Activated CD4-positive, alpha-beta T cell treated with anti-CD3 and anti-CD28 coated beads, Interleukin-2, amount 10 ng/mL, durations not matched to agents 7 days and 5 days (primary cell): ENCODE measurements around the gene ZNF501. TPM values are rescaled to one million over a fixed set of nuclear protein-coding genes. Genes with fewer than 3 reads are reported as not detected.
A peak's percentile ranks its signal among the peaks of the same experiment; 100 is the strongest.

ENCODE experiments used
- CTCF ChIA-PET: fragments of 350-600 bp; sonication (Branson Sonifier 250); formaldehyde crosslinking; loops from one replicate; lab custom pipeline; 2021; ENCODE audit warnings: antibody characterized with exemption; lab: Charles Lee
- POLR2A ChIA-PET: fragments of 350-600 bp; sonication (Branson Sonifier 250); formaldehyde crosslinking; loops from one replicate; lab custom pipeline; 2021; ENCODE audit warnings: antibody characterized with exemption; lab: Charles Lee
- DNase-seq: peaks from one replicate; pipeline ENCODE4 v3.0.0-alpha.2; 2020
- H3K27ac Mint-ChIP-seq: one replicate; pipeline ENCODE4 v1.8.0; 2021; ENCODE audit warnings: mild to moderate bottlenecking, moderate library complexity, mixed read lengths
- H3K27me3 Mint-ChIP-seq: one replicate; pipeline ENCODE4 v1.8.0; 2021; ENCODE audit warnings: mixed read lengths
- H3K36me3 Mint-ChIP-seq: one replicate; pipeline ENCODE4 v1.8.0; 2021; ENCODE audit warnings: low read depth, mixed read lengths
- H3K4me1 Mint-ChIP-seq: one replicate; pipeline ENCODE4 v1.8.0; 2021; ENCODE audit warnings: mixed read lengths
- H3K4me3 Mint-ChIP-seq: one replicate; pipeline ENCODE4 v1.8.0; 2021; ENCODE audit warnings: mild to moderate bottlenecking, moderate library complexity, mixed read lengths
- H3K9me3 Mint-ChIP-seq: one replicate; pipeline ENCODE4 v1.8.0; 2021; ENCODE audit warnings: mixed read lengths
- total RNA-seq, 2 experiments: library from RNA; stranded (reverse); gene quantifications; one replicate each; pipeline ENCODE4 v1.2.3, GENCODE V29; 2021

Gene ZNF501
- 1 to 10 TPM; 1.5 to 3.6 TPM for total RNA-seq

DNA sequence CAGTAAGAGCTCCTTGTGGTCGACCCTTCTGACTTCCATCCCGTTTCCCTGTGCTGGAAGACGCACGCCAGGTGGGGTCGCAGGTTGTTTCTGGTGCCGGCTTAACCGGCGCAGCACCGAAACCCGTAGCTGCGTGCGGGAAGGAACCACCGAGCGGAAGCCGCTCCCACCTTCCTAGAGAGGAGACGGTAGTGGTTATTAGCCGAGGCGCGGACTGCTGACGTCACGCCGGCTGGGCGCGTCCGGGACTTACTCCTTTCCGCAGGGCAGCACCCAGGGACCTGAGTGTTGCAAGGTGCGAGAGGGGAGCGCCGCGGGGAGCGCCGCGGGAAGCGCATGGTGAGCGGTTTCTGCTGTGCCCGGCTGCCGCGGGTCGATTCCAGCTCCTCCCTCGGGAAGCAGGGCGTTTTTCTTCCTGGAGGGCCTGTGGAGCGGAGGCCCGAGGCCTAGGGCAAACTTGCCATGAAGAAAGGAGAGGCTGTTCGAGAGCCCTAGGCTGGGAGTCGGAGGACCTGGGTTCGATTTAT is at the start of gene ZNF501:
Gene ZNF501, plus strand, starts transcription at position 252 of the 527 bp plus-strand sequence. CDS start 4,787 bp downstream, outside the sequence.
- Mint-ChIP-seq H3K27me3 (no peaks in the 10 kb centered on the region), H3K27ac (peak within 1 kb of the TSS; percentile 90), H3K4me3 (peak within 1 kb of the TSS; percentile 89), H3K36me3 (peaks cover 56% of the 10 kb centered on the region), H3K9me3 (peaks cover 72% of the 10 kb centered on the region), H3K4me1 (peaks cover 14% of the 10 kb centered on the region)
- peak; percentile 86 for DNase-seq
- ChIA-PET CTCF (interaction anchor here (0.7 to 1.1 kb wide), 3 partner anchors 18 to 101 kb away, joined by 3 to 4 read pairs (median 3); partner anchors contain the start of genes KIAA1143 and KIF15), POLR2A (interaction anchor here (1.1 kb wide), 1 partner anchor 285 kb away, joined by 3 read pairs; no protein-coding TSS in a partner anchor)

- peaks cover 22% of the 10 kb centered on the region for H3K36me3 Mint-ChIP-seq
- peaks cover 34% of the 10 kb centered on the region for H3K9me3 Mint-ChIP-seq
- H3K4me3 Mint-ChIP-seq, result no peak overlapping the region
- no peak overlapping the region for H3K27ac Mint-ChIP-seq
- H3K4me1 Mint-ChIP-seq, result peaks cover 9% of the 10 kb centered on the region
- DNase-seq, result no peak
- POLR2A ChIA-PET, result no interaction called here
- H3K27me3 Mint-ChIP-seq, result peaks cover 2% of the 10 kb centered on the region
- CTCF ChIA-PET, result no interaction called here
Observed at GRCh38 chr3:44680921-44681455, 48.4 kb upstream of the ZNF501 start.

- CTCF ChIA-PET, result no interaction called here
- Mint-ChIP-seq H3K36me3 (peaks cover 28% of the 10 kb centered on the region), H3K27me3 (peaks cover 2% of the 10 kb centered on the region), H3K9me3 (peaks cover 43% of the 10 kb centered on the region), H3K4me1 (peaks cover 9% of the 10 kb centered on the region), H3K4me3 (no peak overlapping the region), H3K27ac (no peak overlapping the region)
- DNase-seq, result no peak
- POLR2A ChIA-PET, result no interaction called here
Observed at GRCh38 chr3:44682182-44682896, 47.1 kb upstream of the ZNF501 start.

GRCh38 chr3:44685128-44685800 is 44.2 kb upstream of the ZNF501 start:
- CTCF ChIA-PET, result no interaction called here
- POLR2A ChIA-PET, result no interaction called here

DNA sequence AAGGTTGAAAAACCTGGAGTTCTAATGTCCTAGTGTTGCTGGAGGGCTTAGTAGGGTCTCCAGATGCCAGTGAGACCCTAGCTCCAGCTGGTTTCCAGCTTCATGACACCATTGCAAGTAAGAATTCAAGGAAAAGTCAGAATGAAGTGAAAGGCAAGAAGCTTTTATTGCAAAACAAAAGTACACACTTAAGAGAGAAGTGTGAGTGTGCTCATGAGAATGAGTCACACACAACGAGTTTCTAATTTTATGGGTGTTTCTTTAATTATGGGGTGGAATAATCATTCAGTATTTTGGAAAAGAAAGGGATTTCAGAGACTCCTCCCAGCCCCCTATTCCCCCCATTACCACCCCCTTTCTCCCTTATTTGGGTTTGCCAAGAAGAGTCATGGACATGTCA is 41.5 kb upstream of the ZNF501 start:
- H3K9me3 Mint-ChIP-seq, result peaks cover 46% of the 10 kb centered on the region
- peaks cover 17% of the 10 kb centered on the region for H3K27me3 Mint-ChIP-seq
- POLR2A ChIA-PET, result no interaction called here

More at GRCh38 chr3:44685128-44685800, 44.2 kb upstream of the ZNF501 start:
- Mint-ChIP-seq H3K27me3 (peaks cover 4% of the 10 kb centered on the region), H3K4me1 (peaks cover 9% of the 10 kb centered on the region), H3K4me3 (peak overlapping the region; percentile 77), H3K27ac (peak overlapping the region; percentile 42), H3K36me3 (peaks cover 28% of the 10 kb centered on the region), H3K9me3 (peaks cover 52% of the 10 kb centered on the region)
- DNase-seq, result peak; percentile 53

DNA sequence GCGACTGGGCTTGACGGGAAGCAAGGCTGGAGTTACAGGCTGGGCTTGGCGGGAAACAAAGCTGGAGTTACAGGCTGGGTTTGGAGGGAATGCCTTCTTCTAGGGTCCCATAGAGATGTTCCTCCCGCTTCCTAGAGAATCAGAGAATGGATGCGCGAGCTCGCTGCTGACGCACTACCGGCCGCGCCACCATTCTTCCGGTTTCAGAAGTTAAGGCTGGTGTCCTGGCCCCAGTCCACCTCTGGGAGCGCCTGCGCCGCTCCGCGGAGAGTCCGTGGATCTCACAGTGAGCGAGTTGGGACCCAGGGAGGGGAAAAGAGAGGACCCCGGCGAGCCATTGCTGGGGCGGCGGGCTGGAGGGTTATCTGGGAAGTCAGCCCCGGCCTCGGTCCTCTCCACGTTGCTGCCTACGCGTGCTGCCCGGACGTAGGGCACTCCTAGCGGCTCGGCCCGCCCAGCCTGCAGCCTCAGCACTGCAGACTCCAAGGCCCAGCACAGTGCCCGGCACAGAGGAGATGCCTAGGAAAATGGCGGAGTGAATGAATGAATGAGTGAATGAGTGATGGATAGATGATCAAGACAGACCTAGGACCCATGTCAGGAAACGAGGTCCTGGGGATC is 16.9 kb upstream of the ZNF501 start, which contains the start of gene ZNF502:
Gene ZNF502, plus strand, starts transcription at position 206 of the 621 bp plus-strand sequence. CDS start 7,602 bp downstream, outside the sequence.
- Mint-ChIP-seq H3K9me3 (peaks cover 54% of the 10 kb centered on the region), H3K27ac (peak within 1 kb of the TSS; percentile 84), H3K27me3 (no peaks in the 10 kb centered on the region), H3K4me1 (peaks cover 10% of the 10 kb centered on the region), H3K4me3 (peak within 1 kb of the TSS; percentile 84), H3K36me3 (peaks cover 28% of the 10 kb centered on the region)
- CTCF ChIA-PET, result no interaction called here
- POLR2A ChIA-PET, result interaction anchor here (0.6 kb wide), 1 partner anchor 18 kb away, joined by 3 read pairs; no protein-coding TSS in a partner anchor
- DNase-seq, result peak; percentile 50

More for the DNA sequence above, 41.5 kb upstream of the ZNF501 start:
- Mint-ChIP-seq H3K4me3 (no peak overlapping the region), H3K36me3 (peaks cover 26% of the 10 kb centered on the region), H3K27ac (no peak overlapping the region), H3K4me1 (peaks cover 9% of the 10 kb centered on the region)
- CTCF ChIA-PET, result interaction anchor here (1.1 kb wide), 1 partner anchor 63 kb away, joined by 3 read pairs; the partner anchor contains the start of gene ZNF197
- no peak for DNase-seq

GRCh38 chr3:44721231-44722102 is 8.0 kb upstream of the ZNF501 start:
- ChIA-PET POLR2A (no interaction called here), CTCF (interaction anchor here (1.6 kb wide), 1 partner anchor 40 kb away, joined by 3 read pairs; the partner anchor contains the start of genes KIAA1143 and KIF15)
- no peak for DNase-seq
- no peaks in the 10 kb centered on the region for H3K4me1 Mint-ChIP-seq
- no peak overlapping the region for H3K4me3 Mint-ChIP-seq
- peaks cover 52% of the 10 kb centered on the region for H3K36me3 Mint-ChIP-seq
- H3K27me3 Mint-ChIP-seq, result no peaks in the 10 kb centered on the region
- peaks cover 73% of the 10 kb centered on the region for H3K9me3 Mint-ChIP-seq
- no peak overlapping the region for H3K27ac Mint-ChIP-seq

DNA sequence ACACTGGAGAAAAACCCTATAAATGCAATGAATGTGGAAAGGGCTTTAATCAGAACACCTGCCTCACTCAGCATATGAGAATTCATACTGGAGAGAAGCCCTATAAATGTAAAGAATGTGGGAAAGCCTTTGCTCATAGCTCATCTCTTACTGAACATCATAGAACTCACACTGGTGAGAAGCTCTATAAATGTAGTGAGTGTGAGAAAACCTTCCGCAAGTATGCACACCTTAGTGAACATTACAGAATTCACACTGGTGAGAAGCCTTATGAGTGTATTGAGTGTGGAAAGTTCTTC is 7.4 kb upstream of the ZNF501 start:
- Mint-ChIP-seq H3K4me1 (no peaks in the 10 kb centered on the region), H3K27me3 (no peaks in the 10 kb centered on the region), H3K4me3 (no peak overlapping the region), H3K27ac (no peak overlapping the region), H3K36me3 (peaks cover 48% of the 10 kb centered on the region), H3K9me3 (peaks cover 69% of the 10 kb centered on the region)
- ChIA-PET POLR2A (no interaction called here), CTCF (interaction anchor here (1.6 kb wide), 1 partner anchor 40 kb away, joined by 3 read pairs; the partner anchor contains the start of genes KIAA1143 and KIF15)
- DNase-seq, result no peak

- DNase-seq, result no peak
- Mint-ChIP-seq H3K4me1 (peaks cover 6% of the 10 kb centered on the region), H3K27ac (no peak overlapping the region), H3K9me3 (peaks cover 79% of the 10 kb centered on the region), H3K27me3 (no peaks in the 10 kb centered on the region), H3K4me3 (no peak overlapping the region), H3K36me3 (peaks cover 43% of the 10 kb centered on the region)
- ChIA-PET CTCF (no interaction called here), POLR2A (no interaction called here)
Observed at GRCh38 chr3:44734646-44735168, 5.3 kb downstream of the ZNF501 start.

- Mint-ChIP-seq H3K27me3 (no peaks in the 10 kb centered on the region), H3K9me3 (peaks cover 42% of the 10 kb centered on the region), H3K4me3 (peak overlapping the region; percentile 85), H3K4me1 (peaks cover 29% of the 10 kb centered on the region), H3K36me3 (peaks cover 72% of the 10 kb centered on the region), H3K27ac (peak overlapping the region; percentile 91)
- ChIA-PET POLR2A (no interaction called here), CTCF (interaction anchor here (0.7 to 2.4 kb wide), 4 partner anchors 9 to 130 kb away, joined by 3 to 6 read pairs (median 4); partner anchors contain the start of gene ZNF501)
- DNase-seq, result no peak
Observed at GRCh38 chr3:44761101-44761423, 31.6 kb downstream of the ZNF501 start.

GRCh38 chr3:44761424-44762169 is 32.2 kb downstream of the ZNF501 start, which contains the start of the genes KIAA1143 and KIF15:
KIAA1143 (minus strand) TSS chr3:44761619; CDS start chr3:44761602, 17 bp downstream.
KIF15 (plus strand) TSS chr3:44761794; CDS start chr3:44761866, 72 bp downstream.
- ChIA-PET POLR2A (interaction anchor here (1.0 kb wide), 1 partner anchor 251 kb away, joined by 3 read pairs; no protein-coding TSS in a partner anchor), CTCF (interaction anchor here (0.7 to 2.4 kb wide), 5 partner anchors 8 to 131 kb away, joined by 3 to 6 read pairs (median 3); partner anchors contain the start of gene ZNF501)
- H3K4me3 Mint-ChIP-seq, result peak within 1 kb of the TSS; percentile 85
- peaks cover 72% of the 10 kb centered on the region for H3K36me3 Mint-ChIP-seq
- DNase-seq, result peak; percentile 96
- peaks cover 29% of the 10 kb centered on the region for H3K4me1 Mint-ChIP-seq
- no peaks in the 10 kb centered on the region for H3K27me3 Mint-ChIP-seq
- peaks cover 42% of the 10 kb centered on the region for H3K9me3 Mint-ChIP-seq
- peak within 1 kb of the TSS; percentile 91 for H3K27ac Mint-ChIP-seq
